Spleen (tissue), 7 donors: ENCODE measurements around the gene GPR107.

Source experiments
- POLR2A ChIP-seq, 3 donors: fragments of 450-650 bp; IDR thresholded peaks; one replicate each; pipeline ENCODE4 v1.5.1; 2017; ENCODE audit warnings: antibody characterized with exemption in 3 of 3, mild to moderate bottlenecking in 1 of 3
- POLR2AphosphoS5 ChIP-seq, 3 donors: sonication (generic); formaldehyde crosslinking; IDR thresholded peaks; one replicate each; pipeline ENCODE4 v1.5.1; 2017; ENCODE audit warnings: antibody characterized with exemption in 3 of 3
- TF ChIP-seq, protein P1 (sequence below), 11 experiments: fragments of 200-600 bp in 7 of 11; fragments of 450-650 bp in 4 of 11; sonication (generic) in 4 of 11; IDR thresholded peaks in 8 of 11; conservative IDR thresholded peaks in 3 of 11; 1 replicate in 7 of 11; 2 replicates in 4 of 11; pipeline versions ENCODE4 v1.4.0 to v1.8.0; 2016 to 2021; ENCODE audit warnings: antibody characterized with exemption in 11 of 11, inconsistent platforms in 4 of 11, mild to moderate bottlenecking in 1 of 11
- donor health status: DM: no; HTN: no; CAD: no; lungs with moderate emphysema.
- donor health status: DM: no; HTN: no; CAD: no.
- donor health status: DM: no; HTN: no; CAD: no.

DNA sequence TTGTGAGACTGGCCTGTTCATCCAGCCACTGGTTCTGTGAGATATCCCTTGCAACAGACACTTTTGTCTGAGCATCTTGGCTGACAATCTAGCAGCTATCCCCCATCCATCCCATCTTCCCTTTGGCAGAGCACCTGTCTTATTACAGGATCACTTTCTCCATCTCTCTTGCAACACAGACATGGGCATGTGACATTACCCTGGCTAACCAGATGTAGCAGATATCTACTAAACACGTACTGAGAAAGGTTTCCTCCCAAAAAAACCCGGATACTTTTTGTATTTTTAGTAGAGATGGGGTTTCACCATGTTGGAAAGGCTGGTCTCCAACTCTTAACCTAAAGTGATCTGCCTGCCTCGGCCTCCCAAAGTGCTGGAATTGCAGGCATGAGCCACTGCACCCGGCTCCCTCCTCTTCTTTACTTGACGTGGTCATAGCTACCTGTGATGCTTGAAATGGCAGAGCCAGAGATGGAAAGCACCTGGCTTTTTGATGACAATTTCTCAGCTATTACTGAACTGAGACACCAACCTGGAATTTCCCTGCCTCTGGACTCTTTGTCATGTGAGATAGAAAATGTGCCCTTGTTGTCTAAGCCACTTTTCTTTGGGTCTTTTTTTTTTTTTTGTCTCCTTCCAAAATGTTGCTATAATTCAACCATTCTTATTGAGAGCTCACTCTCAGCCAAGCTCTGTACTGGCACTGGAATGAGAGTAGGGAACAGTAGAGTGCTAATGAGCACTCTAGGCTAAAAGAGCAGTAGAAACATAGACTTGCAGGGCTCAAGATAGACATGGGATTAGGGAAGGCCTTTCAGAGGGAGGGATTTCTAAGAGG, 43.3 kb upstream of the GPR107 start:
- TF ChIP-seq POLR2AphosphoS5 (IDR thresholded peaks at IDR 0.05) (no peak), POLR2A (IDR thresholded peaks at IDR 0.05) (no peak)
- TF ChIP-seq, protein P1, sequence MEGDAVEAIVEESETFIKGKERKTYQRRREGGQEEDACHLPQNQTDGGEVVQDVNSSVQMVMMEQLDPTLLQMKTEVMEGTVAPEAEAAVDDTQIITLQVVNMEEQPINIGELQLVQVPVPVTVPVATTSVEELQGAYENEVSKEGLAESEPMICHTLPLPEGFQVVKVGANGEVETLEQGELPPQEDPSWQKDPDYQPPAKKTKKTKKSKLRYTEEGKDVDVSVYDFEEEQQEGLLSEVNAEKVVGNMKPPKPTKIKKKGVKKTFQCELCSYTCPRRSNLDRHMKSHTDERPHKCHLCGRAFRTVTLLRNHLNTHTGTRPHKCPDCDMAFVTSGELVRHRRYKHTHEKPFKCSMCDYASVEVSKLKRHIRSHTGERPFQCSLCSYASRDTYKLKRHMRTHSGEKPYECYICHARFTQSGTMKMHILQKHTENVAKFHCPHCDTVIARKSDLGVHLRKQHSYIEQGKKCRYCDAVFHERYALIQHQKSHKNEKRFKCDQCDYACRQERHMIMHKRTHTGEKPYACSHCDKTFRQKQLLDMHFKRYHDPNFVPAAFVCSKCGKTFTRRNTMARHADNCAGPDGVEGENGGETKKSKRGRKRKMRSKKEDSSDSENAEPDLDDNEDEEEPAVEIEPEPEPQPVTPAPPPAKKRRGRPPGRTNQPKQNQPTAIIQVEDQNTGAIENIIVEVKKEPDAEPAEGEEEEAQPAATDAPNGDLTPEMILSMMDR (IDR thresholded peaks at IDR 0.05 in 8 of 11, conservative IDR thresholded peaks at IDR 0.05 in 3 of 11): no peak
